OCI-LY3 (cell line): ENCODE data around the gene MAGEA9B.
"Not testable (repeated sequence)": the region's sequence is repeated elsewhere in the genome, so short reads cannot be mapped to it uniquely, and the experiment has no call there.

ENCODE experiments used
- EZH2phosphoT487 ChIP-seq: fragments of 200-600 bp; shearing (Covaris generic); IDR thresholded peaks from 2 replicates; pipeline ENCODE4 v1.6.1; 2018; ENCODE audit warnings: antibody characterized with exemption, mixed run types, low read depth
- TF ChIP-seq, protein P1 (sequence below): fragments of 200-600, 300-600 bp; sonication (generic); IDR thresholded peaks from 2 replicates; pipeline ENCODE4 v1.5.1; 2014; ENCODE audit warnings: antibody characterized with exemption, low read length, low read depth

DNA sequence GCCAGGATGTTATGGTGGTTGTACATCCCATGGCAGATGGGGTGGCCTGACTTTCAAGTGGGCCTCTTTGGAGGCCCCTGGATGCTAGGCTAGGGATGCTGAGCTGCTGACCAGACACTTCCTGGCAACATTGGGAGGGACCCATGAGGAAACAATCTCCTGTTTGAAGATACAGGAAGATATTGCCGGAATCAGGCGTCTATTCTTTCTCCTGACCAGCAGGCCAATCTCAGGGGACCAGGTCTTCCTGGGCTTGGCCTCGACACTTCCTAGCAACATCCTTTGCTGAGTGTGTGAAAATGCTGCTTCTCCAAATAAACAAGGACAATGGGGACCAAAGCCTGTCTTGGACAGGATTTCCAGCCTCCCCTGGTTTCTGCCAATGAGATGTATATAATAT, 39.5 kb downstream of the MAGEA9B start:
- TF ChIP-seq, protein P1, sequence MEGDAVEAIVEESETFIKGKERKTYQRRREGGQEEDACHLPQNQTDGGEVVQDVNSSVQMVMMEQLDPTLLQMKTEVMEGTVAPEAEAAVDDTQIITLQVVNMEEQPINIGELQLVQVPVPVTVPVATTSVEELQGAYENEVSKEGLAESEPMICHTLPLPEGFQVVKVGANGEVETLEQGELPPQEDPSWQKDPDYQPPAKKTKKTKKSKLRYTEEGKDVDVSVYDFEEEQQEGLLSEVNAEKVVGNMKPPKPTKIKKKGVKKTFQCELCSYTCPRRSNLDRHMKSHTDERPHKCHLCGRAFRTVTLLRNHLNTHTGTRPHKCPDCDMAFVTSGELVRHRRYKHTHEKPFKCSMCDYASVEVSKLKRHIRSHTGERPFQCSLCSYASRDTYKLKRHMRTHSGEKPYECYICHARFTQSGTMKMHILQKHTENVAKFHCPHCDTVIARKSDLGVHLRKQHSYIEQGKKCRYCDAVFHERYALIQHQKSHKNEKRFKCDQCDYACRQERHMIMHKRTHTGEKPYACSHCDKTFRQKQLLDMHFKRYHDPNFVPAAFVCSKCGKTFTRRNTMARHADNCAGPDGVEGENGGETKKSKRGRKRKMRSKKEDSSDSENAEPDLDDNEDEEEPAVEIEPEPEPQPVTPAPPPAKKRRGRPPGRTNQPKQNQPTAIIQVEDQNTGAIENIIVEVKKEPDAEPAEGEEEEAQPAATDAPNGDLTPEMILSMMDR = not testable (repeated sequence)
- not testable (repeated sequence) for TF ChIP-seq EZH2phosphoT487
